G401 (cell line): ENCODE measurements around the gene TOR1AIP1. TPM values are rescaled to one million over a fixed set of nuclear protein-coding genes. Genes with fewer than 3 reads are reported as not detected.
"Not testable (repeated sequence)": the region's sequence is repeated elsewhere in the genome, so short reads cannot be mapped to it uniquely, and the experiment has no call there.

Source experiments
- DNase-seq: peaks from one replicate; pipeline ENCODE4 v3.0.0-alpha.2; 2015; ENCODE audit warnings: low spot score
- in situ Hi-C: cut with HindIII; loops from 2 replicates; pipeline ENCODE4 v1.10.0; 2016; ENCODE audit warnings: low sequenced_read_pairs, mixed read lengths
- total RNA-seq: library from RNA; depleted of rRNA; stranded (reverse); fragments of >200 nt; shearing (Covaris generic); gene quantifications from 2 replicates; pipeline ENCODE4 v1.2.3, GENCODE V29; 2014

Gene TOR1AIP1
- total RNA-seq, 1 experiment from 2014 or later = 42.6 TPM

- in situ Hi-C loops = no loop called here
- DNase-seq = no peak
These were observed 48.1 kb downstream of the TOR1AIP1 start for GRCh38 chr1:179929955-179930798.

GRCh38 chr1:179930867-179931266, 48.8 kb downstream of the TOR1AIP1 start:
- in situ Hi-C loops = no loop called here
- DNase-seq = no peak

GRCh38 chr1:179933219-179933618, 51.1 kb downstream of the TOR1AIP1 start:
- in situ Hi-C loops = no loop called here
- no peak for DNase-seq

- in situ Hi-C loops = no loop called here
These were observed 53.9 kb downstream of the TOR1AIP1 start for GRCh38 chr1:179935909-179936496.

GRCh38 chr1:179937668-179938254, 55.7 kb downstream of the TOR1AIP1 start:
- no peak for DNase-seq
- in situ Hi-C loops = no loop called here

More at GRCh38 chr1:179935909-179936496, 53.9 kb downstream of the TOR1AIP1 start:
- no peak for DNase-seq

GRCh38 chr1:179938752-179939151, 56.7 kb downstream of the TOR1AIP1 start:
- DNase-seq = no peak
- in situ Hi-C loops = no loop called here

GRCh38 chr1:179939941-179940340, 57.9 kb downstream of the TOR1AIP1 start:
- no peak for DNase-seq
- in situ Hi-C loops = no loop called here

GRCh38 chr1:179941454-179941853, 59.4 kb downstream of the TOR1AIP1 start:
- in situ Hi-C loops = no loop called here
- DNase-seq = no peak

- DNase-seq = no peak
- in situ Hi-C loops = no loop called here
These were observed 68.6 kb downstream of the TOR1AIP1 start for GRCh38 chr1:179950651-179951050.

GRCh38 chr1:179951383-179952144, 69.5 kb downstream of the TOR1AIP1 start:
- DNase-seq = no peak
- in situ Hi-C loops = no loop called here

- no peak for DNase-seq
- in situ Hi-C loops = no loop called here
These were observed 70.1 kb downstream of the TOR1AIP1 start for GRCh38 chr1:179952186-179952585.

GRCh38 chr1:179953974-179954492, 71.9 kb downstream of the TOR1AIP1 start:
- DNase-seq = no peak
- in situ Hi-C loops = no loop called here

GRCh38 chr1:179954493-179955286, 72.6 kb downstream of the TOR1AIP1 start, which contains the start of gene CEP350:
CEP350 (plus strand) TSS chr1:179954810; CDS start chr1:179986182, 31,372 bp downstream.
- in situ Hi-C loops = no loop called here
- DNase-seq = peak; percentile 99

GRCh38 chr1:179955287-179955680, 73.2 kb downstream of the TOR1AIP1 start:
- peak; percentile 52 for DNase-seq
- in situ Hi-C loops = no loop called here

- DNase-seq = no peak
These were observed 73.6 kb downstream of the TOR1AIP1 start for GRCh38 chr1:179955731-179956130.

GRCh38 chr1:179958359-179958758, 76.3 kb downstream of the TOR1AIP1 start:
- in situ Hi-C loops = no loop called here
- DNase-seq = no peak

More at GRCh38 chr1:179955731-179956130, 73.6 kb downstream of the TOR1AIP1 start:
- in situ Hi-C loops = no loop called here

GRCh38 chr1:179962168-179962567, 80.1 kb downstream of the TOR1AIP1 start:
- DNase-seq, in situ Hi-C loops: not testable (repeated sequence)

GRCh38 chr1:179966551-179966950, 84.5 kb downstream of the TOR1AIP1 start:
- in situ Hi-C loops = no loop called here
- DNase-seq = no peak
